ENCODE measurements around the gene FBXO31.

The FBXO31 gene

DNA sequence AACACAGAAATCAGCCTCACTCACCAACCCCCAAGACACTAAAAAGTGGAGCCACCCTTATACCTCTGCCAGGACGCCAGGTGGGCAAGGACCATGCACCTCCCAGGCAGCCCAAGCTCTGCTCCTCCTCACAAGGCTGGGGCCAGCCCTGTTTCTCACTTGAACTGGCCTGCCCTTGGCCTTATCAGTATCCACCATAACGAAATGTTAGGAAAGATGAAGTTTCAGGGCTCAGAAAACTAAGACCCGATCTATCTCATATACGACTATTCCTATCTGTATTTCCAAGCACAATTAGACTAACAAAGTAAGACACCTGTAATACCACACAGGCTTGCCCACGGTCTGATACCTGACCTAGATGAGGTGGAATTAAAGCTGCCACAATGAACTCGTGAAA lies 6.9 kb downstream of the FBXO31 start:
- TF ChIP-seq TAF1 (IDR thresholded peaks at IDR 0.05; ENCODE audit: borderline replicate concordance, low read depth, low read length) (no peak), POLR2A (IDR thresholded peaks at IDR 0.05; ENCODE audit: low read depth, low read length) (no peak), POLR2AphosphoS5 (IDR thresholded peaks at IDR 0.05; ENCODE audit: low read depth, low read length) (no peak)
- no peak for DNase-seq (ENCODE audit: insufficient read length)
- FAIRE-seq = no peak

DNA sequence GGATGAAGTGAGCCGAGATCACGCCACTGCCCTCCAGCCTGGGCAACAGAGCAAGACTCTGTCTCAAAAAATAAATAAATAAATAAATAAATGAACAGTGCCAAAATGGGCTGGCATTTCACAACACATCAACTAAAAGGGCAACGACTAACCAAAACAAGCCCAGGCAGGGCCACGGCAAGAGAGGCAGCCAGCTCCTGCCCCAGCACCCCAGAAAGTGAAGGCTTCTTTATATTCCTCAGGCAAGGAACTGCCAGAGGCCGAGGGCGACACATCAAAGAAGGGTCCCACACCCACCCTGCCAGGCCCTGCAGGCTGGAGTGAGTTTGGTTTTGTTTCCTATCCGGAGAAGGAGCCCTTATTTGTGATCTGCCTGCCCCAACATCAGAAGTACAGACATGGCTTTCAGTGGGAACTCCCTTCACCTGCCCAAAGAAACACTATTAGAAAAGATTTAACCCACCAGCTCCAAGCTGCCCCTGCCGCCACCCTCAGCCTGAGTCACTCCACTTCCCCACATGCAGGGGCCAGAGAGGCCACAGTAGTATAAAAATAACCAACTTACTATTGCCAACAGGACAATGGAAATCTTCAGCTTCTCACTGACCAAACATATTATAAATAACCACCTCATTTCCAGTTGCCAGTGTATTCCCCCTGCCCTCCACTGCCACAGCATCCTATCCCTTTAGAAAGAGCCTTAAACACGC lies 8.0 kb downstream of the FBXO31 start:
- TF ChIP-seq POLR2AphosphoS5 (IDR thresholded peaks at IDR 0.05; ENCODE audit: low read depth, low read length) (no peak), TAF1 (IDR thresholded peaks at IDR 0.05; ENCODE audit: borderline replicate concordance, low read depth, low read length) (no peak), POLR2A (IDR thresholded peaks at IDR 0.05; ENCODE audit: low read depth, low read length) (no peak)
- DNase-seq (ENCODE audit: insufficient read length) (no peak), FAIRE-seq (no peak)

DNA sequence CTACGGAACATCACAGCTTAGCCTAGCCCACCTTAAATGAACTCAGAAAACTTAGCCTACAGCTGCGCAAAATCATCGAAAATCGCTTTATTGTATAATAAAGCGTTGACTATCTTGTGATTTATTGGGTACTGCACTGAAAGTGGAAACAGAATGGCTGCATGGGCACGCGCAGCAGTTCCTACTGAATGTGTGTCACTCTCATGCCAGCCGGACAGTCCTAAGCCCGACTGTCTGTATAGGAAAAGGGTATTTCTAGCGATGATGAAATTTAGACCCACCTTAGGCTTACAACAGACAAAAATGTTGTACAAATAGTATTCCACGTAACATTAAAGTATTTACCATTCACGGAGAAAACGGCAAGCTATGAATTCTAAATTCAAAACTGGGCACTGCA lies 9.3 kb downstream of the FBXO31 start:
- no peak for DNase-seq (ENCODE audit: insufficient read length)
- TF ChIP-seq TAF1 (IDR thresholded peaks at IDR 0.05; ENCODE audit: borderline replicate concordance, low read depth, low read length) (no peak), POLR2A (IDR thresholded peaks at IDR 0.05; ENCODE audit: low read depth, low read length) (no peak), POLR2AphosphoS5 (IDR thresholded peaks at IDR 0.05; ENCODE audit: low read depth, low read length) (no peak)
- no peak for FAIRE-seq

DNA sequence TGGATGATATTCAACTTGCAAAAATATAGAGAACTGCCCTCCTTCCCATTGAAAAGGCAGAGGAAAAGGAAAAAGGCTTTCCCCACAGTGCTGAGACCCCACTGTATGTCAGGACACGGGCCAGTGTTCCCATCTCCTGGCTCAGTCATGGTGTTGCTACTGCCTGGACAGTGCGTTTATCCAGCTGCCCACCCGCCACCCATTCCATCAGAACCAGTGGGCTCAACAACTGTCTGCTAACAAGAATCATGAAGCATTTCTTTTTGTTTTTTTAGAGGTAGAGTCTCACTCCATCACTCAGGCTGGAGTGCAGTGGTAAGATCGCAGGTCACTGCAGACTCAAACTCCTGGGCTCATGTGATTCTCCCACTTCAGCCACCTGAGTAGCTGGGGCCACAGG lies 11.3 kb downstream of the FBXO31 start:
- FAIRE-seq = no peak
- no peak for TF ChIP-seq TAF1 (IDR thresholded peaks at IDR 0.05; ENCODE audit: borderline replicate concordance, low read depth, low read length)
- TF ChIP-seq POLR2A (IDR thresholded peaks at IDR 0.05; ENCODE audit: low read depth, low read length) = no peak
- TF ChIP-seq POLR2AphosphoS5 (IDR thresholded peaks at IDR 0.05; ENCODE audit: low read depth, low read length) = no peak

DNA sequence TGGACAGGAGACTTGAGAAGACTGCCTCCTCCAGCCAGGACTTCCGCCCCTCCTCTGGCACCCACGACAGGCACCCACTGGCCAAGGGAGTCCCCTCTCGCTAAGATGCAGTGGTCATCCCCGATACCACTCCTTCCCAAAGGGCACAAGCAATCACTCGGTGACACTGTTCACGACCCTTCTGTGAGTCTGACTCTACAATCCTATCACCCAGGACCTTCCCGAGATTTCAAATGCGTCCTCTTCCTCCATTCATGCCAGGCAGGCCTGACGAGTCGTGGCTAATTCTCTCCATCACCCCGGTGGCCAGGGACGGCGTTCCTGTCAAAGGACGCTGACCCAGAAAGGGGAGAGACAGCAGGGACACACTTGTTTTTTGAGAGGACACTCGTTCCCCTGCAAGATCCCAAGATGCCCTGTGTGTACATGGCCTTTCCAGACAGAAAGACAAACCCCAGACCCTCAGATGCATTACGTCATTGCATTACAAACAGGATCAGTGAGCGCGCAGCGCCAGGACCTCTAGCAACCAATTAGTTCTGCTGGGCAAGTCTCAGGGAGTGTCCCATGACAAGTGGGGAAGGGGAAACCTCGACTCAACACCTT lies 12.2 kb downstream of the FBXO31 start:
- FAIRE-seq = no peak
- TF ChIP-seq TAF1 (IDR thresholded peaks at IDR 0.05; ENCODE audit: borderline replicate concordance, low read depth, low read length) (no peak), POLR2AphosphoS5 (IDR thresholded peaks at IDR 0.05; ENCODE audit: low read depth, low read length) (no peak), POLR2A (IDR thresholded peaks at IDR 0.05; ENCODE audit: low read depth, low read length) (no peak)
- no peak for DNase-seq (ENCODE audit: insufficient read length)

More for the DNA sequence above, 11.3 kb downstream of the FBXO31 start:
- DNase-seq (ENCODE audit: insufficient read length) = no peak

DNA sequence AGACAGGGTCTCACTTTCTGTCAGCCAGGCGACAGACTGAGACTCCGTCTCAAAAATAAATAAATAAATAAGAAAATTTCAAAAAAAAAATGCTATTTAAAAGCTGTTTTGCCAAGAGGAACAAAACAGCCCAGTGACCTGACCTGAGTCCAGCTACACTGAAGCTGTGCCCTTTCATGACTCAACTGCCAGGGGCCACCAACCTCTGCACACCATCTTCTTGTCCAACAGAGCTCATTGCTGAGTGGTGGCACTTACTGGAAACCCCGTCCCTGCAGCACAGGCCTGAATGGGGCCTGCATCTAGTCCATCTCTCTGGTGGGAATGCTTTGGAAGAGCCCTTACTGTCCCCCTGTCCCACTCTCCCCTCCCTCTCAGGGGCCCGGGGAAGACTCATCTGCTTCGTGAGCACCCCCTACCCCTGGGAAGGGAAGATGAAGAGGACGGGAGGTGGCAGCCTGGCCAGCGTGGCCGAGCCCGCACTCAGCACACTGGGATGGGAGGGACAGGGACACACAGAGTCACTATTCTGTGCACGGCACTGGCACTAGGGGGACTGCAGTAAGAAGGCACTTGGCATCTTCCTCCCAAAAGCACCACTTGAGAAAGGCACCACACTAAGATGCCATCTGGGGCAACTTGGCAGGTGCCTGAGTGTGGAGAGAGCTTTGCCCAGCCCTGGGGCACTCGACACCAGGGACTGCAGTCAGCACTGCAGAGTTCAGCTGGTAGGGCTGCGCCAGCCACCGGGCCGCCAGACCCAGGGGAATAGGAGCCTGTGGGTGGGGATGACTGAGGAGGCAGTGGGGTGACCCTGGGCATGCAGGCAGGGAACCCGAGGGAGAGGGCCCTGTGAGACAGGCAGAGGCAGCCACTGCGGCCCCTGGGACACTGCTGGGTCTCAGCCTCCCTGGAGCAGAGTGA lies 13.5 kb downstream of the FBXO31 start:
- TF ChIP-seq POLR2A (IDR thresholded peaks at IDR 0.05; ENCODE audit: low read depth, low read length) = no peak
- TF ChIP-seq TAF1 (IDR thresholded peaks at IDR 0.05; ENCODE audit: borderline replicate concordance, low read depth, low read length) = no peak
- TF ChIP-seq POLR2AphosphoS5 (IDR thresholded peaks at IDR 0.05; ENCODE audit: low read depth, low read length) = no peak
- FAIRE-seq (no peak), DNase-seq (ENCODE audit: insufficient read length) (no peak)

DNA sequence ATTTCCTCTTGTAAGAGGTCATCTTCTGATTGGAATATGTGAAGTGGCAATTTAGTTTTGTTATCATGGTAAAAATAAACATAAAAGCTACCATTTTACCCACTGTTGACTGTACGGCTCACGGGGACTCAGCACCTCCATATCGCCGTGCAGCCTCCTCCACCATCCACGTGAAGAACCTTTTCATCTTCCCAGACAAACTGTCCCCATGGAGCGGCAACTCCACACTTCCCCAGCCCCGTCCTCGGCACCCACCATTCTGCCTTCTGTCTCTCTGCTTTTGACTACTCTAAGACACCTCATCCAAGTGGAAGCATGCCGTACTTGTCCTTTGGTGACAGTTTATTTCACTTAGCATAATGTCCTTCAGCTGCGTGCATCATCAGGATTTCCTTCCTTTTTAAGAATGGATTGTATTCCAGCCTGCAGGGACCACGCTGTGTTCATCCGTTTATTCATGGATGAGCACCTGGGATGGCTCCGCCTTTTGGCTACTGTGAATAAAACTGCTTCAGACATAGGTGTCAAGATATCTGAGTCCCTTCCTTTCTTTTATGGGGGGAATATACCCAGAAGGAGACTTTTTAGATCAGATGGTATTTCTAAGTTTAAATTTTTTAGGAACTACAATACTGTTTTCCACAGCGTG lies 14.3 kb downstream of the FBXO31 start:
- TF ChIP-seq POLR2A (IDR thresholded peaks at IDR 0.05; ENCODE audit: low read depth, low read length) (no peak), POLR2AphosphoS5 (IDR thresholded peaks at IDR 0.05; ENCODE audit: low read depth, low read length) (no peak), TAF1 (IDR thresholded peaks at IDR 0.05; ENCODE audit: borderline replicate concordance, low read depth, low read length) (no peak)
- no peak for DNase-seq (ENCODE audit: insufficient read length)
- no peak for FAIRE-seq

DNA sequence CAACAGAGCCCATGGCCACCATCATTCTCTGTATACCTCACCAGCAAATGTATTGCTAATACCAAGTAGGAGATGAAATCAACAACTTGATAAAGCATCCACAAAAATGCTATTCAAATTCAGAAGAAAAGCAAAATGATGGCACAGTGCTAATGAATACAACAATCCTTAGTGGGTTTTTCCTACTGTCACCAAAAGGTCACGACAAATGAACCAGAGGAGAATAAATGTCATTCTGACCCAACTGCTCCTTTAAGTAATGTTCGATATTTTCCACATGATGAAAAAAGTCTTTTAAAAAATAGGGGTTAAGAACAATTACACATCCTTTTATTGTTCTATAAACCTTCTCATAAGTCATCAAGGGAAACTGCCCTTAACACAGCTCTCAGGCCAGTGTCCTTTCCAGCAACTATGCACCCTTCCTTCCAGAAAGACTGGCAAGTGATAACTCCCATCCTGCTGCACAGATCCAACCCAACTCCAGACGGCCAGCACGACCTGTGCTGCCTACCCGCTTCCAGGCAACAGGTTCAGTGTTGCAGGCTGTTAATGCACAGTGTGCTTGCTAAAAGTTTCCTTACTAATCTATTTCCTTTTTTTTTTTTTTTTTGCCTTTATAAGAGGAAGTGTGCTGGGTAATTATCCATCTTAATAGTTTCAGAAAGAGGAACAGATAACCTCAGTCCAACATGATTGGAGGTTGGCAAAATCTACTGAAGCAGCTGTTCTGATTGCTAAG lies 15.4 kb downstream of the FBXO31 start:
- TF ChIP-seq POLR2A (IDR thresholded peaks at IDR 0.05; ENCODE audit: low read depth, low read length) = no peak
- TF ChIP-seq TAF1 (IDR thresholded peaks at IDR 0.05; ENCODE audit: borderline replicate concordance, low read depth, low read length) = no peak
- TF ChIP-seq POLR2AphosphoS5 (IDR thresholded peaks at IDR 0.05; ENCODE audit: low read depth, low read length) = no peak

DNA sequence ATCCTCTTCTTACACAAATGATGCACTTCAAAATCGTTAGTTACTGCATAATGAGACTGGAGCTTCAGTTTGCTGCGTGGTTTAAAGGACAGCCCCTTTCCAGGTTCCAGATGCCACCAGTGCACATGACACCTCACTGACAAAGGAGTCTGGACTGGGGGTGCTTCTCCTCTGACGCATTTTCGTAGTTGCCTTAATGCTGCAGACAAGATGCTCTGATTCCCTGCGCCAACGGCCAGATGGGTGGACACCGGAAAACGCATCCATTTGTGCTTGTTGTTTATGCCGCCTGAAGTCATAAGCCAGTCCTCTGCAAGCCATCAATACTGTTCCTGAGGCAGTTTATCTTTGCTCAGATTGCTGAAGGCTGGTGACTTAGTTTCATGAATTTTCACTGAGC lies 16.0 kb downstream of the FBXO31 start:
- no peak for FAIRE-seq
- no peak for DNase-seq (ENCODE audit: insufficient read length)
- TF ChIP-seq POLR2AphosphoS5 (IDR thresholded peaks at IDR 0.05; ENCODE audit: low read depth, low read length) = no peak
- no peak for TF ChIP-seq TAF1 (IDR thresholded peaks at IDR 0.05; ENCODE audit: borderline replicate concordance, low read depth, low read length)
- TF ChIP-seq POLR2A (IDR thresholded peaks at IDR 0.05; ENCODE audit: low read depth, low read length) = no peak

More for the DNA sequence above, 15.4 kb downstream of the FBXO31 start:
- no peak for FAIRE-seq
- no peak for DNase-seq (ENCODE audit: insufficient read length)

DNA sequence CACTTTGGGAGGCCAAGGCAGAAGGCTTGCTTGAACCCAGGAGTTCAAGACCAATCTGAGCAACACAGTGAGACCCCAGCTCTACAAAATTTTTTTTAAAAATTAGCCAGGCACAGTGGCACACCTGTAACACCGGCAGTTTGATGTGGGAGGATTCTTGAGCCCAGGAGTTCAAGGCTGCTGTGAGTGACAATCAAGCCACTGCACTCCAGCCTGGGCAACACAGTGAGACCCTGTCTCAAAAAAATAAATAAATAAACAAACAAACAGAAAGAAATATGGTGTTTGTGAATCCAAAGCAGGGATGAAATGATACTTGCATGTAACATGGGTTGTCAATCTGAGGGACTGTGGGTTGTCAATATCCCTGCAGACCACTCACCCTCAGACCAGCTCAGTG lies 16.6 kb downstream of the FBXO31 start:
- TF ChIP-seq POLR2A (IDR thresholded peaks at IDR 0.05; ENCODE audit: low read depth, low read length) = no peak
- TF ChIP-seq TAF1 (IDR thresholded peaks at IDR 0.05; ENCODE audit: borderline replicate concordance, low read depth, low read length) = no peak
- TF ChIP-seq POLR2AphosphoS5 (IDR thresholded peaks at IDR 0.05; ENCODE audit: low read depth, low read length) = no peak
- DNase-seq (ENCODE audit: insufficient read length) (no peak), FAIRE-seq (no peak)

All from GM12892 (cell line).